OCI-LY1 (cell line): Measurements from ENCODE around the gene NUBP2.

ENCODE experiments used
- EZH2 ChIP-seq: fragments of 200-600 bp; sonication (generic), shearing (Covaris generic); IDR thresholded peaks from 2 replicates; pipeline ENCODE4 v1.8.0; 2017; ENCODE audit warnings: borderline replicate concordance, mixed run types, mild to moderate bottlenecking, antibody characterized with exemption, low read length, moderate library complexity, mixed read lengths
- TF ChIP-seq, protein P1 (sequence below): fragments of 200-600 bp; sonication (generic), shearing (Covaris generic); IDR thresholded peaks from 2 replicates; pipeline ENCODE4 v1.5.1; 2017; ENCODE audit warnings: mild to moderate bottlenecking, antibody characterized with exemption, low read length, moderate library complexity, mixed read lengths

- TF ChIP-seq, protein P1, sequence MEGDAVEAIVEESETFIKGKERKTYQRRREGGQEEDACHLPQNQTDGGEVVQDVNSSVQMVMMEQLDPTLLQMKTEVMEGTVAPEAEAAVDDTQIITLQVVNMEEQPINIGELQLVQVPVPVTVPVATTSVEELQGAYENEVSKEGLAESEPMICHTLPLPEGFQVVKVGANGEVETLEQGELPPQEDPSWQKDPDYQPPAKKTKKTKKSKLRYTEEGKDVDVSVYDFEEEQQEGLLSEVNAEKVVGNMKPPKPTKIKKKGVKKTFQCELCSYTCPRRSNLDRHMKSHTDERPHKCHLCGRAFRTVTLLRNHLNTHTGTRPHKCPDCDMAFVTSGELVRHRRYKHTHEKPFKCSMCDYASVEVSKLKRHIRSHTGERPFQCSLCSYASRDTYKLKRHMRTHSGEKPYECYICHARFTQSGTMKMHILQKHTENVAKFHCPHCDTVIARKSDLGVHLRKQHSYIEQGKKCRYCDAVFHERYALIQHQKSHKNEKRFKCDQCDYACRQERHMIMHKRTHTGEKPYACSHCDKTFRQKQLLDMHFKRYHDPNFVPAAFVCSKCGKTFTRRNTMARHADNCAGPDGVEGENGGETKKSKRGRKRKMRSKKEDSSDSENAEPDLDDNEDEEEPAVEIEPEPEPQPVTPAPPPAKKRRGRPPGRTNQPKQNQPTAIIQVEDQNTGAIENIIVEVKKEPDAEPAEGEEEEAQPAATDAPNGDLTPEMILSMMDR: no peak
- TF ChIP-seq EZH2: no peak
Measured at GRCh38 chr16:1734816-1735215, 47.9 kb upstream of the NUBP2 start.
